HG03060 (cell line): ENCODE measurements around the gene ATP1A1.

Experiments used
- ATAC-seq: cut with Tn5 transposase; IDR thresholded peaks from one replicate; pipeline ENCODE4 v1.9.1; 2021; ENCODE audit warnings: low read depth, moderate number of reproducible peaks; ENCODE audit not compliant: unreplicated experiment

The ATP1A1 gene

DNA sequence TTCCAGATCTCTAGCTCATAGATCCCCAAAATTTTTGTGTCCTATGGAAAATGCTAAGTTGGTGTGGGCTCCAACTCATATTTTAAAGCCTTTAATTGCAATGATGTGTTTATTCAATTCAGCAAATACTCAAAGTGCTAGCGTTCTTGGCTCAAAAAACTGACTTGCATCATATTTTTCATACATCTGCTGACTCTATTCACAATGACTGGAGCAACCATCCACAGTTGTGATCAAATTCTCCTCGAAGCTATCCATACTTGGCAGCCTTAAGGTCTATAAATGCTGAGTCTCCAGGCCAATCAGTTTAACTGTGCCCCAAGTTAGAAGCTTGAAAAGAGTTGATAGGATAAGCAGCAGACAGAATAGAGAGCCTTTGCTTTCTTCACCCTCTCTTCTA is 2.9 kb upstream of the ATP1A1 start:
- ATAC-seq: no peak

DNA sequence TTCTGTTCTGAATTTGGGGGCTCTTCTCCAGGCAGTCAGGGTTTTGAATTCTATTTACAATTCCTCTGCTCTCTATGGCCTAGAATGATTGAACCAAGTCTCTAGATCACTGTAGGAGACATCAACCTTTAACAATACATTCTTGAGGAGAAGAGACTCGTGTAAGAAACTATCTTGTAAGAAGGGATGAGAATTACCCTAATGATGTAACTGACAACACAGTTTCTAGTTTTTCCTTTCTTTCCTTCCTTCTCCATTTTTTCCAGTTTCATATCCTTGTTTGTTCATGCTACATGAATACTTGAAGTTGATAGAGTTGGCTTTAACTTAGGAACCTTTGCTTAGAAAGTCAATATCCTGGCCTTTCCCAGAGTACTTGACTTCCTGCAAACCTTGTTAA is 1.3 kb upstream of the ATP1A1 start:
- no peak for ATAC-seq

DNA sequence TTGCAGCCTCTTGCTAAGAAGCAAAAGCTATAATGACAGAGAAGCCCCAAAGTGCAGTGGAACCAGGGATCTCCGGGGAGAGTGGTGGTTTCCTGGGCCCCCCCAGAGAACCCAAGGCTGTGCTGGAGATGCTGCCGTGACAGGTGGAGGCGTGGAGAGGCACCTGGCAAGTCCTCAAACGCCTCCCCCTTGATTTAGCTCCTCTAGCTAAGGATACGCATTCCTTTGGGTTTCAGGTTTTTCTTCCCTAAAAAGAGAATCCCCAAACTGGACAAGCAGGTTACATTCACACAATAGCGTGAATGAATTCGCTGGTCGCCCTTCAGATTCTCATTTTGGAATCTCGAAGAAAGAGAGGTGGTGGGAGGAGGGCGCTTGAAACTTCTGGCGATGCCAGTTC is 853 bp upstream of the ATP1A1 start:
- ATAC-seq: no peak

DNA sequence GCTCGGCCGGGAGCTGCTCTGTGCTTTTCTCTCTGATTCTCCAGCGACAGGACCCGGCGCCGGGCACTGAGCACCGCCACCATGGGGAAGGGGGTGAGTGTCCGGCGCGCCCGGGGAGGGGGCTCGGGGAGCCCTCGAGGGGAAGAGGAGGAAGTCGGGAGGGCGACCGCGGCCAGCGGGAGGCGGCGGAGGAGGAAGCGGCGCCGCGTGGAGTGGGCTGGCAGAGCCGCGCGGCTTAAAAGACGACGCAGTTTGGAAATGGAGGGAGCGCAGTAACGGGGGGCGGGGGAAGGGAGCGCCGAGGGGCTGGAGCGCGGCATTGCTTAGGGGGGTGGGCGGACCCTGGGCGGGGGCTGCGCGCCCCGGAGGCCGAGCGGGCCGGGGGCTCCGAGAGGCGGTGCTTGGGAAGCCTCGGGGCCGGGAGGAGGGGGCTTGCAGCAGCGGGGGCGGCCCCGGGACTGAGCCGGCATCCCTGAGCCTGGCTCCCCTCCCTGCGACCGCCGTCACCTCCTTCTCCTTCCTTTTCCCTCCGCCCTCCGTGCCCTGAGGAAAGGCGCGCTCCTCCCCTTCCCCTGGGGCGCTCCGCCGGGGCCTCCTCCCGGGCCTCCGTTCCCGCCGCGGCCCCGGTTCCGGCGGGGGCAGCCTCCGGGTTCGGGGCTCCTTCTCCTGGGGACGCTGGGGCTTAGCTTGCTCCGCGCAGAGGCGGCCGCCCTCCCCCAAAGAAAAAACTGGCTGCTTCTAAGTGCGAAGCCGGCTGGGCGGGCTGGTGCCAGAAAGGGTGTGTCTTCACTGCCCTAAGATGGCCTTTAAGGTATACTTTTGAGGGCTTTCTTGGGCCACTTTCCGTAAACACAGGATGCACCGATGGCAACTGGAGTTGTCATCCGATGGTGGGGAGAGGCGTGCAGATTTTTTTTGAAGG is 648 bp downstream of the ATP1A1 start:
- ATAC-seq: no peak

DNA sequence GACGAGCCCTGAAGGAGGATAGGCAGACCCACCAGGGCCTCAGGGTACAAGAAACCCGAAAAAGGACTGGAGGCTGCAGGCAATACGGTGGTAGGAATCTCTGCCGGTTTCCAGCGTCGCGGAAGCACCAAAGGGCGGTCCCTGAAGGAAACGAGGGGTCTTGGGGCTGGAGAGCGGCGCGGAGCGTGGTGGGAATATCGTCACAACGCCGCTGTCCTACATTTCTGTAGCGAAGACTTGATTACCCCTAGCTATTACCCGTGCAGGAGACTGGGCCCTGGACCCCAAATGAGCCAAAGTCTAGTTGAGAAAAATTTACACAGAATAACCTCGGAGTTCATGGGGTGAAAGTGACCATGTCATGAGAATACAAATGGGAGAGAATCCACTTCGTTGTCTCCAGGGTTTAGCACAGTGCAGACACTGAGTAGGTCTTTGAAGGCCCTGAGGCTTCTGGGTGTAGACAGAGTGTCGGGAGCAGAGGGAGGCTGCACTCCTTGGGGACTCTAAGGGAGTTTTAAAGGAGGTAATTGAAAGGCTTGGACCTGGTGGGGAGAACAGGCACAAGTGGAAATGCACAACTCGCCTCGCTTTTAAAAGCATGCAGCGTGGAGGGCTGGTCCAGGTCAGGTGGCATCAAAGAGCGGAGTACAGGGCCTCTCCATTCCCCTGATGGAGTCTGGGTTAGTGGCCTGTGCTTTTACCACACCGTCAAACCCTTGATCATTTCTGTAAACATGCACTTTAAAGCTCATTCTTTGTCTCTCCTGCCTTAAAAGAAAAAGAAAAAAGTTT is 1.5 kb downstream of the ATP1A1 start:
- no peak for ATAC-seq

DNA sequence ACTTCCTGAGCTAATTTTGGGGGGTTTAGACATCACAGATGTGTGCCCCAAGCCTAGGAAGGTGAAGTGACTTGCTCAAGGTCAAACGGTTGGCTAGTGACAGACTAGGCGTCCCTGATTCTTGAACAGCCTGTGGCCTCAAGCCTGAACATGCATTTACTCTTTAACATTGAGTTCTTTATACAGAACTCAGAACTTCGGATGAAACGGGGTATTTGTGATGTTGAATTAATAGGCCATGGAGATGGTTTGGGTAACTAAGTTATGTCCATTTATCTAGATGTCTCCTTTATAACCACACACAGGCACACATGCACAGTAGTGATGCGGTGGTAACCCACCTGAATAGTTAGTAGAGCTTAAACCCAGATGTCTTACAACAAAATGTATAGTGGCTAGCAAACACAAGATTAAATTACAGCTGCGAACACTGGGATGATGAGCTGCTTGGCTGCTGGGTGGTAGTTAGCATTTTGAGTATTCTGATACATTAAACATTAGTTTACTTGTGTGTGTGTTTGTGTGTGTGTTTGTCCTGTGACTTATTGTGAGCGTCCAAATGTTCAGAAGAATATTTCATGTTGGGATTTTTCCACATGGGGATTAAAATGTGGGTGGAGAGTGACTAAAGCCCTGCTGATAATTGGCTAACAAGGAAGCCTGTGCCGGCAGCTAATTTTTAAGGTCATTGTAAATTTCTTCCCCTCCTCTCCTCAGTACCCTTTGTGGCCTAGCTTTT is 2.3 kb downstream of the ATP1A1 start:
- no peak for ATAC-seq

DNA sequence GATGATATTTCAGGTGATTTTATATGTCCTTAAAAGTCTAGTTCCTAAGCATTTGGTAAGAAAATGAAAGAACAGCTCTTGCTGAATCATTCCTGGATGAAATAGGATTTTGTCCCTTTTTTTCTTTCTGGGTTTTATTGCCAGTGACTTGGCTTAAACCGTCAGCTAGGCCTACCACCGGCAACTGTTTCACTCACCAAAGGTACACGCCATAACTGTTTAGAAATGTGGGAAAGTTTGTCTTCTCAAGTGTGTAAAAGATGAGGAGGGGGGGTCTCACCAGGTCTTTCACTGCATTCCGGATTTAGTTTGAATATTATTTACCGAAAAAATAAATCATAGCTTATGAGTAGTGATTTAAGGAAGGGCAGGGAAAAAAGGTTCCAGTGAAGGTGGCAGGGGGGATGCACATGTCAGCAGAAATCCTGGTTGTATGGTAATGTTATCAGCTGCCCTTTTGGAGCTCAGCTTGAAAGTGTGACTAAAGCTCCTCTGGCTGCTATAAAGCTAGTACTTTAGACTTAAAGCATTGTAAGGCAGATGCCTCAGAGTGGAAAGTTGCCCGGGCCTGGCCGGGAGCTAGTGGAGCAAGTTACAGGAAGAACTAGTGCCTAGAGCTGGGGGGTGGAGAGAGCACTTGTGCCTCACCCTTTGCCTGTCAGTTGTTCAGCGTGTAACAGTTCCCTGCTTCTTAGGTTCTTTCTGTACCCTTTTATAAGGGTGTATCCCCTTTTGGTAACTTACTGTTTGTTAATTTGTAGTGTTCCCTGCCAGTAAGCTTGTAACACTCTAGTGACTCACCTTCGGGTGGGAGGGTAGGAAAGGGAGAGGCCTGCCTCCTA is 3.1 kb downstream of the ATP1A1 start:
- no peak for ATAC-seq

DNA sequence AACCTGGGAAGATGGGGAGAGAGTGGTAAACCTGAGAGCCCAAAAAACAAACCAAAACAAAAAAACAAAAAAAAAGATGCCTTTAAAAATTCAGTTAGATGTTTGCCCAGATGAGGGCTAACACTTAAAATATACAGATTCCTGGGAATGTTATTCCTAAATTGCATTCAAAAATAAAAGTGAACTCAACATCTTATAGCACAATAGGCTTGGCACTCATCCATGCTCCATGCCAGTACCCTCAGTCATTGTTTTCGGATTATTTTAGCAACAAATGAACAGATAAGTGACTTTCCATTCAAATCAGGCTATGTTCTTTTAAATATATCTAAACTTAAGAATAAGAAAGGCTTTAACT is 3.7 kb downstream of the ATP1A1 start:
- no peak for ATAC-seq

DNA sequence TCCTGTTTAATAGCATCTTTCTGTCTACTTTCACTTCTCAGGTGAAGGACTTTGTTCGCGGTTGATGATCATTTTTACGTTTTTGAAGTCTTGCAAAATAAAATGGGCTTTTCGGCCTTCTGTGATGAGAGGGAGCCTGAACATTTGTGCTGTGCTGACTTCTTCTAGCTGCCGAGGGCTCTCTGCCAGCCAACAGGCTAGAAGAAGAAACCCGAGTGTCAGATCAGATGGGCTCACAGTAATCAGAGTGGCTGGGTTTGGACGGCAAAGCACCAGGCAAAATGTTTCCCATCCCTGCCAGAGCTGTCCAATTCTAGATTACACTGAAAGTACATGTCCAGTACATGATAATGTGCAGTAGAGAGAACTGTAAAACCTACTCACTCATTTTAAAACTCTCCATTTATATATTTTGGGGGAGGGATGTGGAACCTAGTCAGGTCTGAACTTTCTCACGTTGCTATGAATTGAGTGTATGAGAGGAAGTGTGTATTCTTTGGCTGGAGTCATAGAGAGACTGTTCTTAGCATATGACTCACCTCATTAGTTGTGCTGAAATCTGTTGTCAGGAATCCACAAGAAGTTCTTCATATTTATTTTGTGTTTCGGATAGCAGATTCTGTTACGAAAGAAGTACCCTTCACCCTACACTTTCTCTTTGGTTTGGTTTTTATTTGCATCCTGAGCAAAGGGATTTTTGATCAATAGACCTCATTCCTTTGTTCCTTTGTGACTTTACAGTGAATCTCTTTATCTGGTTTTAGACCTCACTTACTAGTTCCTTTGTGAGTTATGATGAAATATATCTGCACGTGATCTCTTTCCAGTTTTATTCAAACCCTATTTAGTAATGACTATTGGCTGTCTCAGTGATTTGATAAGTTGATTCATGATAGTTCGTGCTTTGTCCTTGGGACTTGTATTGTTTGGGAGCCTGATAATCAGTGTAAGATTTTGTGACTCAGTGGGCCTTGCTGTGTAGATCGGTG is 4.8 kb downstream of the ATP1A1 start:
- ATAC-seq: peak; percentile 75

DNA sequence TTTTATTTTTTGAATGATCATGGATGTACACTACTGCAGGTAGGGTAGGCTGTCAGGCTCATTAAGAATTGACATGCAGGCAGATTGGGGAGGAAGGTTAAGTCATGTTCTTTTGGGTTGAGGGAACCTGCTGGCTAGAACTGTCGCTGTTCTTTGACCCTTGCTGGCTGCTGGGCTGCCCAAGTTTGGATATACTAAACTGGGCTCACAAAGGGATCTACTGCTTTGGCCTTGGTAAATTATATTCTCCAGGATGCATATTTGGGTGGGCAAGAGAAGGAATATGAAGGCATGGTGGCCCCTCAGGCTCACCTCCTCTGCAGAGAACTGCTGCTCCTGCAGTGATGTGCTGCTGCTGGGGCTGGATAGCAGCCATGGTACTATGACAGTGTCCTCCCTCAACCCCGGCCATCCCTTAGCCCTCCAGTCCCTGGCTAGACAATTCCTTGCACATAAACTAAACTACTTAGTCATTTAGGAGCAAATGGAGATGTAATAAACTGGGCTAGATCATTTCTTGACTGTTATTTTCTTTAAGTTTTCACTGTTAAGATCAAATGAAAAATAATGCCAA is 6.1 kb downstream of the ATP1A1 start:
- no peak for ATAC-seq

DNA sequence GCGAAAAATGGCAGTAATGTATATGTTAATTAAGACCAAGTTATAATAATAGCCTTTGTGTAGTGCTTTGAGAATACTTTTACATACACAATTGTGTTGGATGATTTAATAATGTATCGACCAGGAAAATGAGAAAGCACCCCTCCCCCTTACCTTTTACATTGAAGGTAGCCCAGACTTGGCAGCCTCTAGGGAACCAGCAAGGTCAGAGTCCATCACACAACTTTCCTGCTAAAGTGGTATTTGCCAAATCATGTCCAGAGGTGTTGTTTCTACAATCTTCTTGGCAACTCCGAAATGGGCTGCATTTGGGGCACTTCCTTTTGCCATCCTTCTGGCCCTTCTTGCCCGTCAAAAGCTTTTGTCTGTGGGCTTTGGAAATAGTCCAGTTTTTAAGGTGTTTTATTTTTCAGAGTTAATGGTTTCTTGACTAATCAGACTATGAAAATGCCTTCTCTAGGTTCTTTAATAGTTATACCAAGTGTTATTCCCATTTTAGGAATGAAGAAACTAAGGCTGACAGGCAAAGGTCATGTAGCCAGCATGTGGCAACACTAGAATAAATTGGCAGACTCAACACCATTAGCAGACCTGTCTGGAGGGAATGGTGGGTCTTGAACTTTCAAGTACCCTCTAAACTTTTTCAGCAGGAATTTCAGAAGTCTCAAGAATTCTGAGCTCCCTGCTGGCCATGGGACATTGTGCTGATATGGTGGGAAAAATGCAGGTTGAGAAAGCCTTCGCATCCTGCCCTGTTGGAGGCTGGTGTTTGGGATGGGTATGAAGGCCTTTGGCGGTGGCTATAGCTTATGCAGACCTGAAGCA is 6.8 kb downstream of the ATP1A1 start:
- ATAC-seq: no peak

DNA sequence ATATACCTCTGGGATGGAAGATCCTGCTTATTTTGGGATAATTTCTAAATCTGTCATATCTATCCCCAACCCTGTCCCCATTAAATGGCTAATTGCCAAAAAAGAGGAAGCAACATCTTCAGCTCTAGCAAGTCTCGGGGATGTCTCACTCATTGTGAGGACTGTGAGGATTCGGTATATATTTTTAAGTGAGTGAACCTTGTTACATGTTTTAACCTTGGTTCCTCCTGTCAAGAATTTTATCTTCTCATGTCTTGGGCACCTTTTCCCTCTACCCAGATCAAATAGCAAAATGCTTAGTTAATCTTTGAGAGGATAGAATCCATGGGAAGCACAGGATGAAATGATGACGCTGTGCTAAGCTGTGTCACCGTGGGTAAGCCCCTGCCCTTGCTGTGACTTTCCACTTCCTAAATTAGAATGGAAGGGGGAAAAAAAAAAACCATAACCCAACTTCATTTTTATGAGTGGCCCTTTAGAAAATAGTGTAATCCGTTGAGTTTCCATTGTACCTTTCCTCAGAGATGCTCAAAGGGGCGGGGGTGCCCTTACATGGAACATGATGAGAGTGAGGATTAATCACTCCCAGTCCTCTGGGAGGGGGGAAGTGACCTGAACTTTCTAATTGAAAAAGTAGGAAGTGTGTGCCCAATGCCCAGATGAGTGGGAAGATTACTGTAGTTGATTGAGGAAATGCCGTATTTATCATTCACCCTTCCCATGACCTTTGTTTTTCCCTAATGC is 7.6 kb downstream of the ATP1A1 start:
- no peak for ATAC-seq

DNA sequence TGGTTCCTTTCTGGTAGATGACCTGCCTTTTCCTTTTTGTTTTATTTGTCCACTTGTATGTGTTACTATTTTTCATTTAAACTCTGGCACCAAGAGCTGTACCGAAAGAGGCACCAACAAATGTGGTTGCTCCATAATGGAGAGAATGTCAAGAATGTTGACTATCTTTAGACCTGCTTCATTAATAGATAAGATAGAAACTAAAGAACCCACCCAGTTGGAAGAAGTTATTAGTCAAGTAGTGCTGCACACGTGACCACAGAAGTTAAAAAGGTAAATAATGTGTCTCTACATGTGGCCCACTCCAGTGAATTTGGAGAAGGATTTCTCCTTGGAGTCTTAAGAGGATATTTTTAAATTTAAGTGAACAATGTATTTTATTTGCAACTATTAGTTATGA is 9.3 kb downstream of the ATP1A1 start:
- no peak for ATAC-seq

DNA sequence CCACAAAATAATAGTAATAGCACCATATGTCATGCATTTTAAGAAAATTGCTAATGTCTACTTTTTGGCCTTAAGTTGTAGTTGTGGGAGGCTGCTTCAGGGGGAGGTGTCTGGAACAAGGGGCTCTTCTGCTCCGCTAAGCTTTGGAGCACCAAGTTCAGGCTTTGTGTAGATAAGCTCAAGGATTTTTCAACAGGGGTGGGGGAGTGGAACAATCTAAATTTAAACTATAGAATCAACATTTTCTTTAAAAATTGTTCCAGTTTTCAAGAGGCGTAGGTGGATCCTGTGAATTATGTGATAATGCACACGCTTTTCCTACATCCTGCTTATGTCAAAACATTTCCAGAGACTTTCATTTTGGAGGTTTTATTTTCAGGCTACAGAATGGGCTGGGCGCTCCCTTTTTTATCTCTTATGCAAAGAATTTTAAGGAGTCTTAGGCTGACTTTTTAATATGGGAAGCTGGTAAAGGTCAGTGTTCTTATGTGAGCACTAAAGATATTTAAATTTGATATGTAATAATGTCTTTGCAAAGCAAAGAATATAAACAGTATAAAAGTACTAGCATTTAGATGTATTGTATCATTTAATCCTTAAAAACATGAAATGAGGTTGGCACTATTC is 9.9 kb downstream of the ATP1A1 start:
- ATAC-seq: no peak

DNA sequence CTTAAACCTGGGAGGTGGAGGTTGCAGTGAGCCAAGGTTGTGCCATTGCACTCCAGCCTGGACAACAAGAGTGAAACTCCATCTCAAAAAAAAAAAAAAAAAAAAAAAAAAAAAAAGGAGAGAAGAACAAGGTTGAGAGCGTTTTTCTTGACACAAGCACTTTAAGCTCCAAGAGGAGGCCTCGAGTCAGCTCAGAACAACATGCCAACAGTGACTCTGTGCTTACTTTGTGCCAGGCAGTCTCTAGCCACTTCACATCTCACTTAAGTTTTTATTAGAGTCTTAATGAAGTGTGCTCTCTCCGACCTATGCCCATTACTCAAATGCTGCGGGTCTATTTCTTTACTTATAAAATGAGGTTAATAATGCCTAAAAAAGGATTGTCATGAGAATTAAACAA is 13.0 kb downstream of the ATP1A1 start:
- ATAC-seq: no peak

DNA sequence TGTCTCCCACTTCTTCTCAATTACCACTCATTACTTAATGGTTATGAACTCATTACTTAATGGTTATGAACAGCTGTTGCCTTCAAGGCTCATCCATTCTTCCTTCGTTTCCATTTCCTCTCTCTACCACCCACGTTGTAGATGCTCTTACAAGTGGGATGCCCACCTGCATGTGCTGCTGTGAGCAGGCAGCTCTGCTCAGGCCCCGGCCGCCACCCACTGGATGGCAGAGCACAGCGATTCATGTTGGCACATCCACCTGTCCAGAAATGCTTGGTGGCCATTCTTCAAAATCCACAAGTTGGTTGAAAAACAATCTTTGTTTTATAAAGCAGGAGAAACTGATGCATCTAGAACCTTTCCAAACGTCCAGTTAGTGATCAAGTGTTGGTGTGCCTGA is 14.5 kb downstream of the ATP1A1 start:
- no peak for ATAC-seq

DNA sequence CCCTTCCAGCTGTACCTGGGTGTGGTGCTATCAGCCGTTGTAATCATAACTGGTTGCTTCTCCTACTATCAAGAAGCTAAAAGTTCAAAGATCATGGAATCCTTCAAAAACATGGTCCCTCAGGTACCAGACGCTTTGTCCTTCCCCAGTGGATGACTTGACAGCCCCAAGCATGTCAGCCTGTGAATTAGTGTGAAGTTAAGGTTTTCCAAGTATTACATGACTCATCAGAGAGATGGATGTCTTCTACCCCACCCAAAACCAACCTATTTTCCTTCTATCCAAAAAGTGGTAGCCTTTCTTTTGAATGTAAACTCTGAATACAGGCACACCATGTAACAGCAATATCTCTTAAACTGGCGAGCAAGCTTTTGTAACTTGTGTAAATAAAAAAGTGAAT is 15.1 kb downstream of the ATP1A1 start:
- ATAC-seq: no peak
